Measurements from ENCODE around the gene GADL1.

GRCh38 chr3:30943206-30943605, 48.7 kb upstream of the GADL1 start:
- no peak for TF ChIP-seq CTCF (IDR thresholded peaks at IDR 0.05 in 4 of 5, conservative IDR thresholded peaks at IDR 0.05 in 1 of 5)
- TF ChIP-seq POLR2A (IDR thresholded peaks at IDR 0.05): no peak

Data from gastrocnemius medialis (tissue), 4 donors.